GM23338 (cell line): ENCODE measurements around the gene ZMAT5. TPM values are rescaled to one million over a fixed set of nuclear protein-coding genes. Genes with fewer than 3 reads are reported as not detected.

Experiments
- ATAC-seq: fragments of 200-7000 bp; cut with Tn5 transposase; 3 replicates; pipeline ENCODE4 v1.9.1; 2020
- DNase-seq: peaks from one replicate; pipeline ENCODE4 v3.0.0-alpha.2; 2015; ENCODE audit warnings: low spot score
- H2AFZ ChIP-seq: fragments of 200-600 bp; sonication (generic); 2 replicates; pipeline ENCODE4 v1.8.0; 2016; ENCODE audit warnings: antibody characterized with exemption, mild to moderate bottlenecking, moderate library complexity
- H3F3A ChIP-seq: fragments of 200-600 bp; sonication (generic); replicated peaks from 2 replicates; pipeline ENCODE4 v1.8.0; 2017; ENCODE audit warnings: antibody characterized with exemption, mixed run types, low read depth
- H3K27ac ChIP-seq: fragments of 200-600 bp; sonication (generic); 2 replicates; pipeline ENCODE4 v1.6.1; 2016; ENCODE audit warnings: low read depth
- H3K27me3 ChIP-seq: fragments of 200-600 bp; sonication (generic); 2 replicates; pipeline ENCODE4 v1.8.0; 2016; ENCODE audit warnings: mild to moderate bottlenecking, mixed run types, moderate library complexity; ENCODE audit not compliant: insufficient read depth
- H3K36me3 ChIP-seq: fragments of 200-600 bp; sonication (generic); 2 replicates; pipeline ENCODE4 v1.8.0; 2016; ENCODE audit warnings: mild to moderate bottlenecking; ENCODE audit not compliant: insufficient read depth
- H3K4me1 ChIP-seq: fragments of 200-600 bp; sonication (generic); 2 replicates; pipeline ENCODE4 v1.8.0; 2016; ENCODE audit warnings: mild to moderate bottlenecking, moderate library complexity; ENCODE audit not compliant: insufficient read depth
- H3K4me2 ChIP-seq: fragments of 200-600 bp; sonication (generic); 2 replicates; pipeline ENCODE4 v1.7.1; 2017; ENCODE audit warnings: mixed run types
- H3K4me3 ChIP-seq: fragments of 200-600 bp; sonication (generic); 2 replicates; pipeline ENCODE4 v1.6.1; 2016; ENCODE audit warnings: mixed run types
- H3K79me2 ChIP-seq: fragments of 200-600 bp; sonication (generic); replicated peaks from 2 replicates; pipeline ENCODE4 v1.8.0; 2017; ENCODE audit warnings: mild to moderate bottlenecking; ENCODE audit not compliant: insufficient read depth
- H3K9me2 ChIP-seq: fragments of 200-600 bp; sonication (generic); 2 replicates; pipeline ENCODE4 v1.8.0; 2017; ENCODE audit not compliant: insufficient read depth
- H4K20me1 ChIP-seq: fragments of 200-600 bp; sonication (generic); replicated peaks from 2 replicates; pipeline ENCODE4 v1.8.0; 2017; ENCODE audit warnings: mild to moderate bottlenecking; ENCODE audit not compliant: insufficient read depth
- H3K27ac Mint-ChIP-seq: 2 replicates; pipeline ENCODE4 v1.8.0; 2020; ENCODE audit warnings: inconsistent platforms, mild to moderate bottlenecking, moderate library complexity, mixed read lengths
- H3K27me3 Mint-ChIP-seq: 3 replicates; pipeline ENCODE4 v1.8.0; 2022; ENCODE audit warnings: low read depth, mild to moderate bottlenecking, moderate library complexity, mixed read lengths, inconsistent platforms; ENCODE audit not compliant: insufficient read depth, poor library complexity
- H3K36me3 Mint-ChIP-seq: 3 replicates; pipeline ENCODE4 v1.8.0; 2021; ENCODE audit warnings: low read depth, mild to moderate bottlenecking, inconsistent platforms, moderate library complexity, mixed read lengths
- H3K4me1 Mint-ChIP-seq: 3 replicates; pipeline ENCODE4 v1.8.0; 2020; ENCODE audit warnings: mild to moderate bottlenecking, inconsistent platforms, mixed read lengths
- H3K4me3 Mint-ChIP-seq: 3 replicates; pipeline ENCODE4 v1.8.0; 2021; ENCODE audit warnings: moderate library complexity, mild to moderate bottlenecking, inconsistent platforms, mixed read lengths
- H3K9me3 Mint-ChIP-seq: 3 replicates; pipeline ENCODE4 v1.8.0; 2020; ENCODE audit warnings: moderate library complexity, mild to moderate bottlenecking, inconsistent platforms, mixed read lengths
- CREB1 ChIP-seq: fragments of 250-450 bp; sonication (Bioruptor Pico); IDR thresholded peaks from 2 replicates; pipeline ENCODE4 v1.5.0; 2020; ENCODE audit warnings: low read depth, mild to moderate bottlenecking, moderate library complexity
- JUNB ChIP-seq: IDR thresholded peaks from one replicate; pipeline ENCODE4 v1.6.1; 2016; ENCODE audit warnings: antibody characterized with exemption; ENCODE audit not compliant: unreplicated experiment
- POLR2AphosphoS5 ChIP-seq: IDR thresholded peaks from 2 replicates; pipeline ENCODE4 v1.6.1; 2016; ENCODE audit warnings: antibody characterized with exemption, low read depth
- STAT1 ChIP-seq: IDR thresholded peaks from one replicate; pipeline ENCODE4 v1.6.1; 2016; ENCODE audit warnings: antibody characterized with exemption; ENCODE audit not compliant: unreplicated experiment
- ZNF331 ChIP-seq: fragments of 250-450 bp; sonication (Bioruptor Pico); IDR thresholded peaks from 2 replicates; pipeline ENCODE4 v1.5.0; 2020; ENCODE audit warnings: low read depth, mild to moderate bottlenecking, moderate library complexity
- polyA plus RNA-seq: library from polyadenylated mRNA; unstranded; fragments of >200 nt; fragmentation: Nextera tagmentation; extraction: Ambion mirVana; gene quantifications from 2 replicates; pipeline ENCODE4 v1.2.1, GENCODE V29; 2016
- total RNA-seq: library from RNA; depleted of rRNA; stranded (reverse); fragments of >200 nt; shearing (Covaris generic); gene quantifications from 2 replicates; pipeline ENCODE4 v1.2.3, GENCODE V29; 2014
- TF ChIP-seq, protein P1 (sequence below): IDR thresholded peaks from 2 replicates; pipeline ENCODE4 v1.6.1; 2016; ENCODE audit warnings: antibody characterized with exemption
- TF ChIP-seq, protein P2 (sequence below), 2 experiments: fragments of 200-600 bp in 1 of 2; sonication (generic) in 1 of 2; conservative IDR thresholded peaks; 2 replicates each; pipeline versions ENCODE4 v1.5.1 to v1.6.1; 2016 to 2017; ENCODE audit warnings: antibody characterized with exemption in 2 of 2, low read depth in 2 of 2, mild to moderate bottlenecking in 2 of 2, moderate library complexity in 1 of 2
- TF ChIP-seq, protein P3 (sequence below): IDR thresholded peaks from one replicate; pipeline ENCODE4 v1.6.1; 2018; ENCODE audit warnings: antibody characterized with exemption; ENCODE audit not compliant: unreplicated experiment
- TF ChIP-seq, protein P4 (sequence below): fragments of 250-450 bp; sonication (Bioruptor Pico); IDR thresholded peaks from 2 replicates; pipeline ENCODE4 v1.5.0; 2020; ENCODE audit warnings: mild to moderate bottlenecking, moderate library complexity

ZMAT5 gene
- total and polyA plus RNA-seq, 2 experiments from 2014 or later: 14.6 to 25.4 TPM

DNA sequence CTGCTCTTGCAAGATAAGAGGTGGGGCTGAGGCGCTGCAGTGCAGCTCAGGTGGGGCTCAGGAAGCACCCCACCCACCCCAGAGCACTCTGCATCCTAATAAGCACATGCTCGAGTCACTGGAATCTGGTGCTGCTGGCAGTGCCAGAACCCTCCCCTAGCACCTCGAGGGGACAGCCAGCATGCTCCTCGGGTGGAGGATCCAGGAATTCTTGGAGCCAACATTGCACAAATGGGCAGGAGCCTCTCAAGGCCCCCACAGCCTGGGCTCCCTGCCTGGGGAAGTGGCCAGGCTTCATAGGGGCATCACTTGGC, 74.5 kb downstream of the ZMAT5 start (continued):
- TF ChIP-seq POLR2AphosphoS5: no peak
- TF ChIP-seq, protein P1, sequence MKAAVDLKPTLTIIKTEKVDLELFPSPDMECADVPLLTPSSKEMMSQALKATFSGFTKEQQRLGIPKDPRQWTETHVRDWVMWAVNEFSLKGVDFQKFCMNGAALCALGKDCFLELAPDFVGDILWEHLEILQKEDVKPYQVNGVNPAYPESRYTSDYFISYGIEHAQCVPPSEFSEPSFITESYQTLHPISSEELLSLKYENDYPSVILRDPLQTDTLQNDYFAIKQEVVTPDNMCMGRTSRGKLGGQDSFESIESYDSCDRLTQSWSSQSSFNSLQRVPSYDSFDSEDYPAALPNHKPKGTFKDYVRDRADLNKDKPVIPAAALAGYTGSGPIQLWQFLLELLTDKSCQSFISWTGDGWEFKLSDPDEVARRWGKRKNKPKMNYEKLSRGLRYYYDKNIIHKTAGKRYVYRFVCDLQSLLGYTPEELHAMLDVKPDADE: no peak

DNA sequence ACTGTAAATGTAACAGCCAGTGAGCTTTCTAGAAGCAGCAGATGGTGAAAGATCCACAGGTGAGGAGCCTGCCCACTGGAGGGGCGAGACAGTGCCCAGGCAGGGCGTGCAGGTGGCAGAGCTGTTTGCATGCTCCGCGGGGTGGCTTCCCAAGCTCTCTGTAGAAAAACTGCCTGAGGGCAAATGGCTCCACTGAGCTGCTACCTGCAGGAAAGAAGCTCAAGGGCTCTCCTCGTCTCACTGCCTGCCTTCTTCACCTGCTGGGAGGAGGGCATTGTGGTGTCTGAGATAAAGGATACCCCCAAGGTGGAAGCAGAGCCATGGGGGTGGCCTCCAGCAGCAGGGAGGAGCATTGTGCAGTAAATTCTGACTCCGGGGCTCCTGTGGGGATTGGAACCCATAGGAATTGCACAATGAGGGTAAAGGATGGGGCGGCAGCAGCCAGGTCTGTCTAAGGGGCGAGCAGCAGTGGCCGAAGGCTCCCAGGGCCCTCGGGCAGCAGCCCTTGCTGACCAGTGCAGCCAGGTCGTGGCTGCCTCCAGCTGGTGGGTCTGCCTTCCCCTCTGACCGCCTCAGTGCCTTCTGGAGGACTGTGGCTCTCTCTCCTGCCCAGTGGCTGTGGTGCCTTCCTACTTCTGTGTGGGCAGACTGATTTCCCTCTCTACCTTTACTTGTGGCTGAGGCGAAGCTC, 75.0 kb downstream of the ZMAT5 start:
- ATAC-seq: peak; percentile 73
- H3K4me1 Mint-ChIP-seq: peaks cover 56% of the 10 kb centered on the region

More for the DNA sequence above, 75.0 kb downstream of the ZMAT5 start:
- Histone ChIP-seq H3K27ac (peak overlapping the region; percentile 76; the same call in 1 of the 2 replicates), H3K4me2 (0 out of 2 replicates have a peak overlapping the region, but pooled peaks have one; percentile 55), H3K9me2 (no peaks in the 10 kb centered on the region), H3K36me3 (no peaks in the 10 kb centered on the region), H3K4me3 (no peak overlapping the region), H3F3A (no peaks in the 10 kb centered on the region; the same call in 1 of the 2 replicates), H2AFZ (no peak overlapping the region), H4K20me1 (peaks cover 4% of the 10 kb centered on the region), H3K27me3 (no peaks in the 10 kb centered on the region), H3K79me2 (no peaks in the 10 kb centered on the region), H3K4me1 (peaks cover 48% of the 10 kb centered on the region)
- peak; percentile 71 for DNase-seq
- Mint-ChIP-seq H3K27me3 (peaks cover 11% of the 10 kb centered on the region), H3K36me3 (peaks cover 2% of the 10 kb centered on the region; the same call in 2 of the 3 replicates), H3K27ac (no peak overlapping the region), H3K4me3 (no peak overlapping the region), H3K9me3 (no peaks in the 10 kb centered on the region)
- TF ChIP-seq, protein P2, sequence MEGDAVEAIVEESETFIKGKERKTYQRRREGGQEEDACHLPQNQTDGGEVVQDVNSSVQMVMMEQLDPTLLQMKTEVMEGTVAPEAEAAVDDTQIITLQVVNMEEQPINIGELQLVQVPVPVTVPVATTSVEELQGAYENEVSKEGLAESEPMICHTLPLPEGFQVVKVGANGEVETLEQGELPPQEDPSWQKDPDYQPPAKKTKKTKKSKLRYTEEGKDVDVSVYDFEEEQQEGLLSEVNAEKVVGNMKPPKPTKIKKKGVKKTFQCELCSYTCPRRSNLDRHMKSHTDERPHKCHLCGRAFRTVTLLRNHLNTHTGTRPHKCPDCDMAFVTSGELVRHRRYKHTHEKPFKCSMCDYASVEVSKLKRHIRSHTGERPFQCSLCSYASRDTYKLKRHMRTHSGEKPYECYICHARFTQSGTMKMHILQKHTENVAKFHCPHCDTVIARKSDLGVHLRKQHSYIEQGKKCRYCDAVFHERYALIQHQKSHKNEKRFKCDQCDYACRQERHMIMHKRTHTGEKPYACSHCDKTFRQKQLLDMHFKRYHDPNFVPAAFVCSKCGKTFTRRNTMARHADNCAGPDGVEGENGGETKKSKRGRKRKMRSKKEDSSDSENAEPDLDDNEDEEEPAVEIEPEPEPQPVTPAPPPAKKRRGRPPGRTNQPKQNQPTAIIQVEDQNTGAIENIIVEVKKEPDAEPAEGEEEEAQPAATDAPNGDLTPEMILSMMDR (conservative IDR thresholded peaks at IDR 0.05; ENCODE audit: low read depth in 2 of 2): no peak
- TF ChIP-seq, protein P3, sequence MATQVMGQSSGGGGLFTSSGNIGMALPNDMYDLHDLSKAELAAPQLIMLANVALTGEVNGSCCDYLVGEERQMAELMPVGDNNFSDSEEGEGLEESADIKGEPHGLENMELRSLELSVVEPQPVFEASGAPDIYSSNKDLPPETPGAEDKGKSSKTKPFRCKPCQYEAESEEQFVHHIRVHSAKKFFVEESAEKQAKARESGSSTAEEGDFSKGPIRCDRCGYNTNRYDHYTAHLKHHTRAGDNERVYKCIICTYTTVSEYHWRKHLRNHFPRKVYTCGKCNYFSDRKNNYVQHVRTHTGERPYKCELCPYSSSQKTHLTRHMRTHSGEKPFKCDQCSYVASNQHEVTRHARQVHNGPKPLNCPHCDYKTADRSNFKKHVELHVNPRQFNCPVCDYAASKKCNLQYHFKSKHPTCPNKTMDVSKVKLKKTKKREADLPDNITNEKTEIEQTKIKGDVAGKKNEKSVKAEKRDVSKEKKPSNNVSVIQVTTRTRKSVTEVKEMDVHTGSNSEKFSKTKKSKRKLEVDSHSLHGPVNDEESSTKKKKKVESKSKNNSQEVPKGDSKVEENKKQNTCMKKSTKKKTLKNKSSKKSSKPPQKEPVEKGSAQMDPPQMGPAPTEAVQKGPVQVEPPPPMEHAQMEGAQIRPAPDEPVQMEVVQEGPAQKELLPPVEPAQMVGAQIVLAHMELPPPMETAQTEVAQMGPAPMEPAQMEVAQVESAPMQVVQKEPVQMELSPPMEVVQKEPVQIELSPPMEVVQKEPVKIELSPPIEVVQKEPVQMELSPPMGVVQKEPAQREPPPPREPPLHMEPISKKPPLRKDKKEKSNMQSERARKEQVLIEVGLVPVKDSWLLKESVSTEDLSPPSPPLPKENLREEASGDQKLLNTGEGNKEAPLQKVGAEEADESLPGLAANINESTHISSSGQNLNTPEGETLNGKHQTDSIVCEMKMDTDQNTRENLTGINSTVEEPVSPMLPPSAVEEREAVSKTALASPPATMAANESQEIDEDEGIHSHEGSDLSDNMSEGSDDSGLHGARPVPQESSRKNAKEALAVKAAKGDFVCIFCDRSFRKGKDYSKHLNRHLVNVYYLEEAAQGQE: no peak
- TF ChIP-seq ZNF331 (CRISPR knock-in tag) (no peak), STAT1 (no peak), CREB1 (CRISPR knock-in tag) (no peak), POLR2AphosphoS5 (no peak), JUNB (no peak)
- TF ChIP-seq, protein P4, sequence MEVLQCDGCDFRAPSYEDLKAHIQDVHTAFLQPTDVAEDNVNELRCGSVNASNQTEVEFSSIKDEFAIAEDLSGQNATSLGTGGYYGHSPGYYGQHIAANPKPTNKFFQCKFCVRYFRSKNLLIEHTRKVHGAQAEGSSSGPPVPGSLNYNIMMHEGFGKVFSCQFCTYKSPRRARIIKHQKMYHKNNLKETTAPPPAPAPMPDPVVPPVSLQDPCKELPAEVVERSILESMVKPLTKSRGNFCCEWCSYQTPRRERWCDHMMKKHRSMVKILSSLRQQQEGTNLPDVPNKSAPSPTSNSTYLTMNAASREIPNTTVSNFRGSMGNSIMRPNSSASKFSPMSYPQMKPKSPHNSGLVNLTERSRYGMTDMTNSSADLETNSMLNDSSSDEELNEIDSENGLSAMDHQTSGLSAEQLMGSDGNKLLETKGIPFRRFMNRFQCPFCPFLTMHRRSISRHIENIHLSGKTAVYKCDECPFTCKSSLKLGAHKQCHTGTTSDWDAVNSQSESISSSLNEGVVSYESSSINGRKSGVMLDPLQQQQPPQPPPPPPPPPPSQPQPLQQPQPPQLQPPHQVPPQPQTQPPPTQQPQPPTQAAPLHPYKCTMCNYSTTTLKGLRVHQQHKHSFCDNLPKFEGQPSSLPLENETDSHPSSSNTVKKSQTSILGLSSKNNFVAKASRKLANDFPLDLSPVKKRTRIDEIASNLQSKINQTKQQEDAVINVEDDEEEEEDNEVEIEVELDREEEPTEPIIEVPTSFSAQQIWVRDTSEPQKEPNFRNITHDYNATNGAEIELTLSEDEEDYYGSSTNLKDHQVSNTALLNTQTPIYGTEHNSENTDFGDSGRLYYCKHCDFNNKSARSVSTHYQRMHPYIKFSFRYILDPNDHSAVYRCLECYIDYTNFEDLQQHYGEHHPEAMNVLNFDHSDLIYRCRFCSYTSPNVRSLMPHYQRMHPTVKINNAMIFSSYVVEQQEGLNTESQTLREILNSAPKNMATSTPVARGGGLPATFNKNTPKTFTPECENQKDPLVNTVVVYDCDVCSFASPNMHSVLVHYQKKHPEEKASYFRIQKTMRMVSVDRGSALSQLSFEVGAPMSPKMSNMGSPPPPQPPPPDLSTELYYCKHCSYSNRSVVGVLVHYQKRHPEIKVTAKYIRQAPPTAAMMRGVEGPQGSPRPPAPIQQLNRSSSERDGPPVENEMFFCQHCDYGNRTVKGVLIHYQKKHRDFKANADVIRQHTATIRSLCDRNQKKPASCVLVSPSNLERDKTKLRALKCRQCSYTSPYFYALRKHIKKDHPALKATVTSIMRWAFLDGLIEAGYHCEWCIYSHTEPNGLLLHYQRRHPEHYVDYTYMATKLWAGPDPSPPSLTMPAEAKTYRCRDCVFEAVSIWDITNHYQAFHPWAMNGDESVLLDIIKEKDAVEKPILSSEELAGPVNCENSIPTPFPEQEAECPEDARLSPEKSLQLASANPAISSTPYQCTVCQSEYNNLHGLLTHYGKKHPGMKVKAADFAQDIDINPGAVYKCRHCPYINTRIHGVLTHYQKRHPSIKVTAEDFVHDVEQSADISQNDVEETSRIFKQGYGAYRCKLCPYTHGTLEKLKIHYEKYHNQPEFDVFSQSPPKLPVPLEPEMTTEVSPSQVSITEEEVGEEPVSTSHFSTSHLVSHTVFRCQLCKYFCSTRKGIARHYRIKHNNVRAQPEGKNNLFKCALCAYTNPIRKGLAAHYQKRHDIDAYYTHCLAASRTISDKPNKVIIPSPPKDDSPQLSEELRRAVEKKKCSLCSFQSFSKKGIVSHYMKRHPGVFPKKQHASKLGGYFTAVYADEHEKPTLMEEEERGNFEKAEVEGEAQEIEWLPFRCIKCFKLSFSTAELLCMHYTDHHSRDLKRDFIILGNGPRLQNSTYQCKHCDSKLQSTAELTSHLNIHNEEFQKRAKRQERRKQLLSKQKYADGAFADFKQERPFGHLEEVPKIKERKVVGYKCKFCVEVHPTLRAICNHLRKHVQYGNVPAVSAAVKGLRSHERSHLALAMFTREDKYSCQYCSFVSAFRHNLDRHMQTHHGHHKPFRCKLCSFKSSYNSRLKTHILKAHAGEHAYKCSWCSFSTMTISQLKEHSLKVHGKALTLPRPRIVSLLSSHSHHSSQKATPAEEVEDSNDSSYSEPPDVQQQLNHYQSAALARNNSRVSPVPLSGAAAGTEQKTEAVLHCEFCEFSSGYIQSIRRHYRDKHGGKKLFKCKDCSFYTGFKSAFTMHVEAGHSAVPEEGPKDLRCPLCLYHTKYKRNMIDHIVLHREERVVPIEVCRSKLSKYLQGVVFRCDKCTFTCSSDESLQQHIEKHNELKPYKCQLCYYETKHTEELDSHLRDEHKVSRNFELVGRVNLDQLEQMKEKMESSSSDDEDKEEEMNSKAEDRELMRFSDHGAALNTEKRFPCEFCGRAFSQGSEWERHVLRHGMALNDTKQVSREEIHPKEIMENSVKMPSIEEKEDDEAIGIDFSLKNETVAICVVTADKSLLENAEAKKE (CRISPR knock-in tag): no peak
- TF ChIP-seq, protein P1: no peak
